SK-N-SH (cell line): Measurements from ENCODE around the gene NME9. TPM values are rescaled to one million over a fixed set of nuclear protein-coding genes. Genes with fewer than 3 reads are reported as not detected.

Source experiments
- CTCF ChIA-PET: fragments of 300-600, 350-600 bp; formaldehyde crosslinking; extraction: SDS; loops from one replicate; lab custom pipeline; 2021; lab: Yijun Ruan, JAX
- POLR2A ChIA-PET: fragments of 350-600 bp; sonication (Branson Sonifier 250); formaldehyde crosslinking; extraction: SDS; loops from one replicate; lab custom pipeline; 2020; ENCODE audit warnings: antibody characterized with exemption, inconsistent platforms; lab: Yijun Ruan, JAX
- DNase-seq: peaks from one replicate; pipeline ENCODE4 v3.0.0; 2012
- H2AFZ ChIP-seq: fragments of 200-600 bp; sonication (generic); 2 replicates; pipeline ENCODE4 v1.8.1; 2016; ENCODE audit warnings: antibody characterized with exemption, mild to moderate bottlenecking, low read depth
- H3F3A ChIP-seq: fragments of 200-600 bp; sonication (generic); replicated peaks from 2 replicates; pipeline ENCODE3; 2016; ENCODE audit warnings: antibody characterized with exemption, mild to moderate bottlenecking; ENCODE audit not compliant: insufficient read depth
- H3K27ac ChIP-seq, 2 experiments: fragments of 200-500 bp in 1 of 2; fragments of 200-600 bp in 1 of 2; sonication (Bioruptor generic) in 1 of 2; sonication (generic), shearing (Covaris generic) in 1 of 2; 2 replicates each; pipeline versions ENCODE4 v1.5.1 to v1.6.1; 2014 to 2016; ENCODE audit warnings: low read depth in 2 of 2, inconsistent platforms in 1 of 2, low read length in 1 of 2, mild to moderate bottlenecking in 1 of 2, mixed read lengths in 1 of 2
- H3K27me3 ChIP-seq: fragments of 200-600 bp; sonication (generic), shearing (Covaris generic); 2 replicates; pipeline ENCODE4 v1.6.1; 2016; ENCODE audit warnings: mixed run types; ENCODE audit not compliant: insufficient read depth
- H3K36me3 ChIP-seq, 2 experiments: fragments of 200-500 bp in 1 of 2; fragments of 200-600 bp in 1 of 2; sonication (Bioruptor generic) in 1 of 2; sonication (generic) in 1 of 2; replicated peaks in 1 of 2; 2 replicates each; pipeline versions ENCODE3 to v1.5.1; 2014 to 2016; ENCODE audit warnings: low read length in 1 of 2, mild to moderate bottlenecking in 1 of 2; ENCODE audit not compliant: insufficient read depth in 2 of 2, control insufficient read depth in 1 of 2
- H3K4me1 ChIP-seq, 2 experiments: fragments of 200-500 bp in 1 of 2; fragments of 200-600 bp in 1 of 2; sonication (Bioruptor generic) in 1 of 2; sonication (generic), shearing (Covaris generic) in 1 of 2; 2 replicates each; pipeline versions ENCODE4 v1.5.1 to v1.6.1; 2014 to 2016; ENCODE audit warnings: low read depth in 1 of 2, low read length in 1 of 2, mixed run types in 1 of 2; ENCODE audit not compliant: insufficient read depth in 2 of 2, control insufficient read depth in 1 of 2
- H3K4me2 ChIP-seq: fragments of 200-600 bp; sonication (generic), shearing (Covaris generic); 2 replicates; pipeline ENCODE4 v1.6.1; 2017; ENCODE audit warnings: mixed run types
- H3K4me3 ChIP-seq, 2 experiments: fragments of 200-500 bp in 1 of 2; fragments of 200-600 bp in 1 of 2; sonication (Bioruptor generic) in 1 of 2; sonication (generic), shearing (Covaris generic) in 1 of 2; 2 replicates each; pipeline versions ENCODE4 v1.5.1 to v1.8.1; 2014 to 2016; ENCODE audit warnings: low read depth in 2 of 2, inconsistent platforms in 1 of 2, low read length in 1 of 2, mild to moderate bottlenecking in 1 of 2, mixed read lengths in 1 of 2, moderate library complexity in 1 of 2
- H3K79me2 ChIP-seq: fragments of 200-600 bp; sonication (generic); 2 replicates; pipeline ENCODE4 v1.8.1; 2017; ENCODE audit warnings: mild to moderate bottlenecking; ENCODE audit not compliant: insufficient read depth
- H3K9ac ChIP-seq: fragments of 200-600 bp; sonication (generic); 2 replicates; pipeline ENCODE4 v1.6.1; 2017; ENCODE audit warnings: mixed run types
- H3K9me2 ChIP-seq: fragments of 200-600 bp; sonication (generic); 2 replicates; pipeline ENCODE4 v1.6.1; 2017; ENCODE audit warnings: mixed run types
- H3K9me3 ChIP-seq: fragments of 200-600 bp; sonication (generic); 2 replicates; pipeline ENCODE4 v1.6.1; 2017; ENCODE audit warnings: mixed run types, mild to moderate bottlenecking, moderate library complexity
- H4K20me1 ChIP-seq: fragments of 200-600 bp; sonication (generic); 2 replicates; pipeline ENCODE4 v1.6.1; 2017; ENCODE audit warnings: mild to moderate bottlenecking, mixed run types; ENCODE audit not compliant: insufficient read depth
- FOSL2 ChIP-seq: IDR thresholded peaks from 2 replicates; pipeline ENCODE4 v1.4.0; 2012; ENCODE audit warnings: low read depth, mild to moderate bottlenecking, moderate library complexity, borderline replicate concordance
- FOXM1 ChIP-seq: IDR thresholded peaks from 2 replicates; pipeline ENCODE4 v1.4.0; 2012; ENCODE audit warnings: low read depth, mild to moderate bottlenecking
- GATA2 ChIP-seq: sonication (generic); formaldehyde crosslinking; IDR thresholded peaks from 2 replicates; pipeline ENCODE4 v1.5.0; 2020; ENCODE audit warnings: mild to moderate bottlenecking, missing genetic modification reagents
- IRF3 ChIP-seq: fragments of 150-350 bp; IDR thresholded peaks from 2 replicates; pipeline ENCODE4 v1.6.1; 2016; ENCODE audit warnings: mild to moderate bottlenecking, low read depth, low read length
- MXI1 ChIP-seq: IDR thresholded peaks from 2 replicates; pipeline ENCODE4 v1.6.1; 2012; ENCODE audit warnings: mild to moderate bottlenecking, low read depth, low read length, improper control_type of control experiment
- REST ChIP-seq: IDR thresholded peaks from 2 replicates; pipeline ENCODE4 v1.6.1; 2012; ENCODE audit warnings: mild to moderate bottlenecking, low read depth, low read length, moderate library complexity
- RXRA ChIP-seq: IDR thresholded peaks from 2 replicates; pipeline ENCODE4 v1.4.0; 2012; ENCODE audit warnings: low read depth, mild to moderate bottlenecking, borderline replicate concordance
- SIN3A ChIP-seq: IDR thresholded peaks from 2 replicates; pipeline ENCODE4 v1.6.1; 2012; ENCODE audit warnings: low read depth, mild to moderate bottlenecking, low read length, moderate library complexity, borderline replicate concordance
- SMC3 ChIP-seq: IDR thresholded peaks from 2 replicates; pipeline ENCODE4 v1.6.1; 2012; ENCODE audit warnings: low read depth, low read length, improper control_type of control experiment
- TEAD4 ChIP-seq: IDR thresholded peaks from 2 replicates; pipeline ENCODE4 v1.4.0; 2012; ENCODE audit warnings: mild to moderate bottlenecking, borderline replicate concordance; ENCODE audit not compliant: insufficient read depth
- YY1 ChIP-seq: IDR thresholded peaks from 2 replicates; pipeline ENCODE4 v1.4.0; 2012; ENCODE audit warnings: low read depth, mild to moderate bottlenecking
- WGBS: methylation state at CpG from one replicate; pipeline ENCODE4 v1.1.6; 2017; ENCODE audit warnings: low lambda C conversion rate; 5-methylcytosine and 5-hydroxymethylcytosine counted together
- polyA plus RNA-seq, 3 experiments: library from polyadenylated mRNA; depleted of rRNA; stranded (reverse); fragments of >200 nt; gene quantifications; 2 replicates each; pipeline ENCODE4 v1.2.3, GENCODE V29; 2012

NME9 gene
- polyA plus RNA-seq, 1 of the 3 experiments (the other 2 are of a cell fraction): 0.43 TPM

GRCh38 chr3:138323971-138324370 is 5.7 kb downstream of the NME9 start:
- no peaks in the 10 kb centered on the region for H4K20me1 ChIP-seq
- CTCF ChIA-PET: no interaction called here
- H3K27me3 ChIP-seq: no peaks in the 10 kb centered on the region

More at GRCh38 chr3:138323971-138324370, 5.7 kb downstream of the NME9 start:
- Histone ChIP-seq H3K27ac (no peak overlapping the region), H3K79me2 (no peaks in the 10 kb centered on the region), H3K4me1 (peaks cover 3 to 5% of the 10 kb centered on the region in 2 experiments; a peak in 2 of 4 replicates), H3K4me2 (no peak overlapping the region), H3F3A (no peaks in the 10 kb centered on the region), H3K9me2 (no peaks in the 10 kb centered on the region), H2AFZ (no peak overlapping the region), H3K9me3 (no peaks in the 10 kb centered on the region), H3K4me3 (no peak overlapping the region), H3K36me3 (no peaks in the 10 kb centered on the region), H3K9ac (no peak overlapping the region)
- no peak for DNase-seq
- 78% methylated on average over 4 of the region's 4 CpGs for WGBS
- TF ChIP-seq GATA2 (CRISPR knock-in tag) (no peak), TEAD4 (no peak), SIN3A (no peak), FOSL2 (no peak), YY1 (no peak), MXI1 (no peak), REST (no peak), FOXM1 (no peak), SMC3 (no peak), IRF3 (no peak), RXRA (no peak)
- POLR2A ChIA-PET: no interaction called here
